ENCODE data around the gene INPP5E. TPM values are rescaled to one million over a fixed set of nuclear protein-coding genes. Genes with fewer than 3 reads are reported as not detected.

INPP5E gene
- total RNA-seq, 2 donors from 2014 or later: 26.0 to 32.7 TPM

DNA sequence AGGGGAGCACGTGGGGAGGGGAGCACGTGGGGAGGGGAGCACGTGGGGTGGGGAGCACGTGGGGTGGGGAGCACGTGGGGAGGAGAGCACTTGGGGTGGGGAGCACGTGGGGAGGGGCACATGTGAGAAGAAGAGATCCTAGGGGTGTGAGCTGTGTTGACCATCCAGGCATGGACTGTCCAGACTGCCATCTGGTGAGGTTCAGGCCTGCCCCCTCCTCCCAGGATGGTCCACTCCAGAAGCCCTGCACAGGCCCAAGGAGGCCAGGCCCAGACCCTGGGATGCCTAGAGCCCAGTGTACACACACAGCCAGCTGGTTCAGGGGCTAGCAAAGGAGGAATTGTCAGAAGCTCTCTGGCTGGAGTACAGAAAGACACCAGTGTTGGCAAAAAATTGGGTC is 42.0 kb downstream of the INPP5E start:
- Mint-ChIP-seq H3K27me3 (no peaks in the 10 kb centered on the region), H3K36me3 (ENCODE audit: low read depth) (no peaks in the 10 kb centered on the region), H3K4me3 (no peak overlapping the region), H3K4me1 (peaks cover 17% of the 10 kb centered on the region), H3K27ac (no peak overlapping the region)
- H3K9me3 ChIP-seq (ENCODE audit: control insufficient read depth, low read length, poor library complexity, severe bottlenecking): no peaks in the 10 kb centered on the region
- ATAC-seq (no peak), DNase-seq (no peak)

DNA sequence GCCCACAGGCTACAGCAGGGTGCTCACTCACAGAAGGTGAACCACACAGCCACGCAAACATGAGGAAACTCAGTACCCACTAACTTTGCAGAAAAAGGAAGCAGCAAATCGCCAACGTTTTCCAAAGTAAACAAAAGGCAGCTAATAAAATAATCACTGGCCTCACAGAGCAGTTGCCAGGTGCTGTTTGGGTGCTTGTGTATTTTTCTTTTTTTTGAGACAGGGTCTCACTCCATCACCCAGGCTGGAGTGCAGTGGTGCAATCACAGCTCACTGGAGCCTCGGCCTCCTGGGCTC is 43.5 kb downstream of the INPP5E start:
- H3K4me3 Mint-ChIP-seq: no peak overlapping the region
- no peak for DNase-seq
- no peak overlapping the region for H3K27ac Mint-ChIP-seq
- H3K4me1 Mint-ChIP-seq: peaks cover 18% of the 10 kb centered on the region
- no peaks in the 10 kb centered on the region for H3K27me3 Mint-ChIP-seq
- ATAC-seq: no peak
- H3K36me3 Mint-ChIP-seq (ENCODE audit: low read depth): peaks cover 3% of the 10 kb centered on the region
- no peaks in the 10 kb centered on the region for H3K9me3 ChIP-seq (ENCODE audit: control insufficient read depth, low read length, poor library complexity, severe bottlenecking)

DNA sequence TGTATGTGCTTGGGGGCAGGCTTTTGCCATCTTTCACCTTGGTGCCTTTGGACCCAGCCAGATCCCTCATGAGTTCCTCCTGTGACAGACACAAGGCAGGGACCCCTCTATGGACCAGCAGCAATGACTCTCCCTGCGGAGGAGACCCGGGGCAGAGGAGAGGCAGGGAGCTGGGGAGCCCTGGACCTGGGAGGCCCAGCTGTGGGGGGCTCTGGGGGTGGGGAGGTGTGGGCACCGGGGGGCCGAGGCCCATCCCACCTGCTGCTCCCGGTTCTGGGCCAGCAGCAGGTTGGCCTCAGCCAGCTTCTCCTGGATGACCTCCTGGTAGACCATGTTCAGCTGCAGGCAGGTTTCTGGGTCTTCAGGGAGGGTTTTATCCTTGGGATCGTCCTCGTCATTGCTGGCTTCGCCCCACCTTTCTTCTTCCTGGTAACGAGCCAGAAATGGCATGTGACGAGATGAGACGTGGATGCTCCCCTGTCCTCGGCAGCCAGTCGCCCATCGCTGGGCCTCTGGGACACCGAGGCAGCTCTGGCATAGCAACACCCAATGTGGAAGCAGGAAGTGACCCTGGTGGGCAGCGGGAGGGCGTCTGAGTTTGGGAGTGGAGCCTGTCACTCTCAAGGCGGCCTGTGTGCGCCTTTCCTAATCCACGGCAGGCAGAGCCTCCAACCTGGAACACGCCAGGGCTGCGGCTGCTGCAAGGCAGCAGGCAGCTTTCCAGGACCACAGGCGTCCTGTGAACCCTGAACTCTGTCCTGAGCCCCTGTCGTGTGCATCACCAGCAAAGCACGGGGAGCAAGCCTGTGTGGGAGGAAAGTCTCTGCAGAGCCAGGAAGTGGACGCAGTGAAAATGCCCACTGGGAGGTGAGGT is 44.1 kb downstream of the INPP5E start:
- DNase-seq: no peak
- no peaks in the 10 kb centered on the region for H3K9me3 ChIP-seq (ENCODE audit: control insufficient read depth, low read length, poor library complexity, severe bottlenecking)
- ATAC-seq: no peak
- Mint-ChIP-seq H3K27ac (no peak overlapping the region), H3K27me3 (no peaks in the 10 kb centered on the region), H3K4me1 (peaks cover 17% of the 10 kb centered on the region), H3K4me3 (no peak overlapping the region), H3K36me3 (ENCODE audit: low read depth) (peaks cover 4% of the 10 kb centered on the region)

DNA sequence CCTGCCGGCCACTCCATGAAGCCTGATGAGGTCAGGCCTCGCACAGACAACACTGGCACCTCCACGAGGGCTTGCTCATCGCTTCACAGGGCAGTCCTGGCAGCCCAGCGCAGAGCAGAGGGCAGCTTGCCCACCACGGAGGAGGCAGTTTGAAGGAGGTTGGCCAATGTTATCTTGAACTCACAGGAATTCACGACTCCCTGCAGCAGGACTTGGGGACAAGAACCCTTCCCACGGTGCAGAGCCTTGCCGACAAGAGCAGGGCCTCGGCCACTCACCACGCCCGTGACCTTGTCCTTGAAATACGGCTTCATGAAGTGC is 44.7 kb downstream of the INPP5E start:
- H3K9me3 ChIP-seq (ENCODE audit: control insufficient read depth, low read length, poor library complexity, severe bottlenecking): no peaks in the 10 kb centered on the region
- DNase-seq (no peak), ATAC-seq (no peak)
- Mint-ChIP-seq H3K4me1 (peaks cover 15% of the 10 kb centered on the region), H3K27me3 (no peaks in the 10 kb centered on the region), H3K27ac (no peak overlapping the region), H3K4me3 (no peak overlapping the region), H3K36me3 (ENCODE audit: low read depth) (peaks cover 4% of the 10 kb centered on the region)

DNA sequence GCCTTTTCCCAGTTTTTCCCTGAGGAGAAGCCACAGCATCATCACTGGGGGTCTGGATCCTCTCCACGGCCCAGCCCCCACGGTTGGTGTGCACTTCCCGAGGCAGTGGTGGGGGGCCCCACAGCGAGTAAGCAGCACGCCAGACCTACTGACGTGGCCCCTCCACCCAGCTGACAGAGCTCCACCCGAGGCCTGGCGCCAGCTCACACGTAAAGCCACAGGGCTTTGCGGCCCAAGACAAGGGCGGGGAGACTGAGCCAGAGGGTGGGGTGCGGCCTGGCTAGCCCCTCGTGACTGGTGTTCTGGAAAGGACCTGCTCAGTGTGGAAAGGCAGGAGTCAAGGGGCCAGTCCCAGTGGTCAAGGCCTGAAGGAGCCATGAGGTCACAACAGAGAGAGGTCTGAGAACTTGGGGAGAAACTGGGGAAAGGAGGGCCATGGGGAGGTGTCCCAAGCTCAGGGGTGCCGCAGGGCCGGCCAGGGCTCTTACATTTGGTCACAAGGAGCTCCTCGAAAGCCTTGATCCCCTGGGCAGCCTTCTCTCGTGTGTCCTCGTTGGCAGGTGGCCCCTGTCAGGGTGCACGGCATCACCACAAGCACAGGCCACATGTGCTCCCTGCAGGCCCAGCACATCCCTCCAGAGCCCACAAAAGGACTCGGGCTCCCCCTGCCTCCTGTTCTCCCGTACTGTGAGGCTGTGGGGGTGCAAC is 45.2 kb downstream of the INPP5E start:
- H3K9me3 ChIP-seq (ENCODE audit: control insufficient read depth, low read length, poor library complexity, severe bottlenecking): no peaks in the 10 kb centered on the region
- Mint-ChIP-seq H3K27me3 (no peaks in the 10 kb centered on the region), H3K36me3 (ENCODE audit: low read depth) (peaks cover 6% of the 10 kb centered on the region), H3K27ac (no peak overlapping the region), H3K4me3 (no peak overlapping the region), H3K4me1 (peaks cover 17% of the 10 kb centered on the region)
- DNase-seq (no peak), ATAC-seq (no peak)

DNA sequence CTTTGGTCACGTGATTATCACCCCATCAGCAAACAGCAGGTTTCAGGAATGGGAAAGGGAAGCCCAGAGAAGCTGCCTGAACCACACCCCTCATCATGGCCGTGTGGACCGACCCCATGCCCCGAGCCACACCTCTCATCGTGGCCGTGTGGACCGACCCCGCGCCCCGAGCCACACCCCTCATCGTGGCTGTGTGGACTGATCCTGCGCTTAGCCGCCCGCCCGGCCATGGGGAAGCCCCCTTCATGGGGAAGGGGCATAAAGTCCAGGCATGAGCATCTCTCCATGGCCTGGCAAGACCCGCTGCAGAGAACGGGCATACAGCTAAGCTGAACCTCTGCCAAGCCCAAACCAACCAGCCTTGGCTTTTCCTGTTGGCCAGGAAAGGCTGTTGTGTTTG is 46.1 kb downstream of the INPP5E start:
- Mint-ChIP-seq H3K27me3 (no peaks in the 10 kb centered on the region), H3K4me3 (no peak overlapping the region)

DNA sequence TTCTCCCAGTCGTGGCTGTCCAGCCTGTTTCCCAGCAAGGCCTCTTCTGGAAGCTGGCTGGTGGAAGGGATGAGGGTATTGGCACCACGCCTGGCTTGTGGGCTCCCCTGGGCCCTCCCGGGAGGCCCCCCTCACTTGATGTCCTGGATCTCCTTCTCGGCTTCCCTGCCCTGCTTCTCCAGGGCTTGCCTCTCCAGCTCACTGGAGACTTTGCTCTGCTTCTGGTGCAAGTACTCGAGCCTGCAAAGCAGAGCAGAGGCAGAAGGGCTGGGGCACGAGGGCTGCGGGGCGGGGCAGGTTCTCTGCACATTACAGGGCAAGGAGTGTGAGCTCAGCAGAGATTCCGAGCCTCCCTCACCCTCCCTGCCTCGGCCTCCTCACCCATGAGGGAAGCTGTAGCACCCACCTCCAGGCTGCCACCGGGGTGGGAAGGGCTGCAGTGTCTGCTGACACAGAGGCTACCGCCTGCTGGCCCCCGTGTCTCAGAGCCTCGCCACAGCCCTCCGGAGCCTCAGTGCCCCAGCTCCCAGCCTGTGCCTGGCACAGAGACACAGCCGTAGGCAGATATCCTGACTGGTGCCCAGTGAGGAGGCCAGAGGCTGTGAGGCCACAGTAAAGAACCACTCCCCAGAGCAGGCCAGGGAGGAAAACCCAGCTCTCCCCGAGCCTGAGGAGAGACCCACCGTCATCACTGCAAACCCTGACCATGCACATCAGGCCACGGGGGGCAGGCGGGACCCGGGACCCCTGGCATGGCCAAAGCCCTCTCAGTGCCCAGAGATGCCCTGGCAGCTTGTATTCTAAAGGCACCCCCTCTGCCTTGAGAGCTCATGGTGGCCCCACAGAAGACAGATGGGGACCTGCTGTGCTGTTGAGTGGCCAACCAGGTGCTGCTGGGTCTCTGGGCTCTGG is 46.9 kb downstream of the INPP5E start:
- H3K4me1 Mint-ChIP-seq: peaks cover 6% of the 10 kb centered on the region
- H3K27me3 Mint-ChIP-seq: no peaks in the 10 kb centered on the region
- ATAC-seq: no peak
- H3K9me3 ChIP-seq (ENCODE audit: control insufficient read depth, low read length, poor library complexity, severe bottlenecking): no peaks in the 10 kb centered on the region
- peaks cover 6% of the 10 kb centered on the region for H3K36me3 Mint-ChIP-seq (ENCODE audit: low read depth)
- H3K4me3 Mint-ChIP-seq: no peak overlapping the region
- H3K27ac Mint-ChIP-seq: no peak overlapping the region
- DNase-seq: no peak

More for the DNA sequence above, 46.1 kb downstream of the INPP5E start:
- H3K4me1 Mint-ChIP-seq: peaks cover 10% of the 10 kb centered on the region
- ATAC-seq: no peak
- no peak overlapping the region for H3K27ac Mint-ChIP-seq
- DNase-seq: no peak
- peaks cover 6% of the 10 kb centered on the region for H3K36me3 Mint-ChIP-seq (ENCODE audit: low read depth)
- no peaks in the 10 kb centered on the region for H3K9me3 ChIP-seq (ENCODE audit: control insufficient read depth, low read length, poor library complexity, severe bottlenecking)

DNA sequence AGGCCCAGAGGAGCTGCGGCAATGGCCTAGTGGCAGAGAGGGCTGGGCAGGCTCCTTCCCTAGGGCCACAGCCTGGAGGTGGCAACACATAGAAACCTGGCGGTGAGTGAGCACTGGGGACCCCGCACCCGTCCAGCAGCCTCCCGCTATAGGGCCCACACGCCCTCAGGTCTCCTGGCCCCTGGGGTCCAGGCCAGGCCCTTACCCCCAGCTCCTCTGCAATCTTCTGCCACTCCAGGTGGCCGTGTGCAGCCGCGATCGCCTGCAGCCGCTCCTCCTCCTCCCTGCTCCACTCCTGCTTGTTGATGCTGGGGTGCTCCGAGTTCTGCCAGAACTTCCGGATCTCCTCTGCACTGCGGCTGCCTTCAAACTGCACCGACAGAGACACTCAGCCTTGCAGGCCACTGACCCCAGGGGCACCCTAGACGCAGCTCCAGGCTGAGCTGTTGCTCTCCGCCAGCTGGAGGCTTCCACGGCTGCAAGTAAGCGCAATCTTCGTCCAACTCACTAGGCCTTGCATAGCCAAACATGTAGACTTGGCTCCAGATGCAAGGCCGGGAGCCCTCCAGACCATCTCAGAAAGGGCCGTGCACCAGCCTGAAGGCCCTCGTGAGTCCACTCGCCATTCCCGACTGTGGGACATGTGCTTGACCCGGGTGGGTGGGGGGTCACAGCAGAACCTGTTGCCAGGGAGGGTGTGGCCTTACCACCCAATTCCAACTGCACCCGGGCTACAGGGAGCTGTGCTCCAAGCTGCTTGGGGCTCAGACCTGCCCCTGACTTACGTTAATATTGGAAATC is 47.7 kb downstream of the INPP5E start:
- DNase-seq: no peak
- Mint-ChIP-seq H3K4me3 (no peak overlapping the region), H3K27ac (no peak overlapping the region), H3K27me3 (no peaks in the 10 kb centered on the region), H3K4me1 (peaks cover 6% of the 10 kb centered on the region), H3K36me3 (ENCODE audit: low read depth) (peaks cover 6% of the 10 kb centered on the region)
- no peak for ATAC-seq
- no peaks in the 10 kb centered on the region for H3K9me3 ChIP-seq (ENCODE audit: control insufficient read depth, low read length, poor library complexity, severe bottlenecking)

DNA sequence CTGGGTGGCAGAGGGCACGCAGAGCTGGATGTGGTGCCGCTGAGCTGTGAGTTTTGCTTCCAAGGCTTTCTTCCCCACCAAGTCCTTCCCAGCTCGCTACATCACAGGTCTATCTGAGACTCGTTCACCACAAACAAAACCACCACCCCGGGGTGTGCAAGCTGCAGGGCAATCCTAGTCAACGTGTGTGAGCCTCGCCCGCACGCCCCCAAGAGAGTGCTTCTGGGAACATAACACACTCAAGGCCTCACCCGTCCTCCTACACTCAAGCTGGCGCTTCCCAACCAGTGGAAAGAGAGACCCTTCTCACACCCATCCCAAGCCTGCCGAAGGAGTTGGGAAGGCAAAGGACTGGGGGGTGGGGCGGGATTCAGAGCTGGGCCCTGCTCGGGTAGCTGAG is 50.2 kb downstream of the INPP5E start:
- Mint-ChIP-seq H3K4me3 (no peak overlapping the region), H3K27me3 (no peaks in the 10 kb centered on the region), H3K27ac (no peak overlapping the region), H3K36me3 (ENCODE audit: low read depth) (peaks cover 6% of the 10 kb centered on the region), H3K4me1 (peaks cover 15% of the 10 kb centered on the region)
- no peaks in the 10 kb centered on the region for H3K9me3 ChIP-seq (ENCODE audit: control insufficient read depth, low read length, poor library complexity, severe bottlenecking)
- no peak for DNase-seq
- ATAC-seq: no peak

DNA sequence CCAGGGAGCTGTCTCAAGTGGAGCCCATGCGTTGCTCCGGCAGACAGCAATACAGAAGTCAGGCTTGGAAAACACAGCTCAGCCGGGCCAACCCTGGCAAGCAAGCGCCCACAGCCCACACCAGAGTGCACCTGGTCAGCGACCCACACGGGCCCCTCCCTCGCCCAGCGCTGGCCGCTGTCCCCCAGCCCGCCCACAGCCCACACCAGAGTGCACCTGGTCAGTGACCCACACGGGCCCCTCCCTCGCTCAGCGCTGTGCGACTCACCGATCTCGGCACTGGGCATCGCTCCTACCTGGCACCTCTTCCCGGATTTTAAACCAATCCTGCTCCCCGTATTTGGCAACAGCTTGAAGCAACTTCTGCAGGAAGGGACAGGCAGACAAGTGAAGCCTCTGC is 52.4 kb downstream of the INPP5E start:
- H3K36me3 Mint-ChIP-seq (ENCODE audit: low read depth): peaks cover 6% of the 10 kb centered on the region
- H3K4me3 Mint-ChIP-seq: no peak overlapping the region
- DNase-seq (no peak), ATAC-seq (no peak)
- H3K9me3 ChIP-seq (ENCODE audit: control insufficient read depth, low read length, poor library complexity, severe bottlenecking): no peaks in the 10 kb centered on the region
- H3K4me1 Mint-ChIP-seq: peaks cover 15% of the 10 kb centered on the region
- H3K27ac Mint-ChIP-seq: no peak overlapping the region
- no peaks in the 10 kb centered on the region for H3K27me3 Mint-ChIP-seq

DNA sequence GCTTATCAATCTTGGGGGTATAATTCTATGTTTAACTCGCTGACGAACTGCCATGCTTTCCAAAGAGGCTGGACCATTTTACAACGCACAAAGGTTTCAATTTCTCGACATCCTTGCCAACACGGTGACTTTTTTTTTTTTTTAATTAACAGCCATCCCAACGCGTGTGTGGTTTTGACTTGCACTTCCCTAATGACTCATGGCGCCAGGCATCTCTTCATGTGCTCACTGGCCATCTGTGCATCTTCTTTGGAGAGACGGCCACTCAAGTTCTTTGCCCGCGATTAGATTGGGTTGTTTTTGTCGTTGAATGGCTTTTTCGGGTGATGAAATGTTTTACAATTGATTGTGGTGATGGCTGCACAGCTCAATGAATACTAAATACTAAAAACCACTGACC is 53.6 kb downstream of the INPP5E start:
- Mint-ChIP-seq H3K4me3 (no peak overlapping the region), H3K27ac (peak overlapping the region; percentile 37), H3K36me3 (ENCODE audit: low read depth) (peaks cover 2% of the 10 kb centered on the region), H3K4me1 (peaks cover 10% of the 10 kb centered on the region), H3K27me3 (no peaks in the 10 kb centered on the region)
- no peaks in the 10 kb centered on the region for H3K9me3 ChIP-seq (ENCODE audit: control insufficient read depth, low read length, poor library complexity, severe bottlenecking)
- no peak for DNase-seq
- no peak for ATAC-seq

DNA sequence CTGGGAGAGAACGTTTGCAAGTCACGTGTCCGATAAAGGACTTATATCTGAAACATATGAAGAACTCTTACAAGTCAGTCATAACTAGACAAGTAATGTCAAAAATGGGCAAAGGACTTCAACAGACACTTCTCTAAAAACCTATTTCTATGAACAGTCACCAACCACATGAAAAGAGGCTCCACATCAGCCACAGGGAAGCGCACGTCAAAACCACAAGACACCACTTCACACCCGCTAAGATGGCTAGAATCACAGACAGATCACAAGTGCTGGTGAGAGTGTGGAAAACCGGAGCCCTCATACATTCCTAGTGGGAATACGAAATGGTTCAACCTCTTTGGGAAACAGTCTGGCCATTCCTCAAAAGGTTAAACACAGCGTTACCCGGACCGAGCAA is 54.6 kb downstream of the INPP5E start:
- H3K36me3 Mint-ChIP-seq (ENCODE audit: low read depth): peaks cover 2% of the 10 kb centered on the region

More for the DNA sequence above, 54.6 kb downstream of the INPP5E start:
- Mint-ChIP-seq H3K4me3 (peak overlapping the region; percentile 77), H3K27me3 (no peaks in the 10 kb centered on the region), H3K4me1 (peaks cover 10% of the 10 kb centered on the region), H3K27ac (peak overlapping the region; percentile 69)
- DNase-seq (peak in 1 of 3 donors; percentile 31), ATAC-seq (peak; percentile 88)
- H3K9me3 ChIP-seq (ENCODE audit: control insufficient read depth, low read length, poor library complexity, severe bottlenecking): no peaks in the 10 kb centered on the region
